ENCODE results near the gene BHLHE40.
"Not testable (repeated sequence)": the region's sequence is repeated elsewhere in the genome, so short reads cannot be mapped to it uniquely, and the experiment has no call there.

The BHLHE40 gene

DNA sequence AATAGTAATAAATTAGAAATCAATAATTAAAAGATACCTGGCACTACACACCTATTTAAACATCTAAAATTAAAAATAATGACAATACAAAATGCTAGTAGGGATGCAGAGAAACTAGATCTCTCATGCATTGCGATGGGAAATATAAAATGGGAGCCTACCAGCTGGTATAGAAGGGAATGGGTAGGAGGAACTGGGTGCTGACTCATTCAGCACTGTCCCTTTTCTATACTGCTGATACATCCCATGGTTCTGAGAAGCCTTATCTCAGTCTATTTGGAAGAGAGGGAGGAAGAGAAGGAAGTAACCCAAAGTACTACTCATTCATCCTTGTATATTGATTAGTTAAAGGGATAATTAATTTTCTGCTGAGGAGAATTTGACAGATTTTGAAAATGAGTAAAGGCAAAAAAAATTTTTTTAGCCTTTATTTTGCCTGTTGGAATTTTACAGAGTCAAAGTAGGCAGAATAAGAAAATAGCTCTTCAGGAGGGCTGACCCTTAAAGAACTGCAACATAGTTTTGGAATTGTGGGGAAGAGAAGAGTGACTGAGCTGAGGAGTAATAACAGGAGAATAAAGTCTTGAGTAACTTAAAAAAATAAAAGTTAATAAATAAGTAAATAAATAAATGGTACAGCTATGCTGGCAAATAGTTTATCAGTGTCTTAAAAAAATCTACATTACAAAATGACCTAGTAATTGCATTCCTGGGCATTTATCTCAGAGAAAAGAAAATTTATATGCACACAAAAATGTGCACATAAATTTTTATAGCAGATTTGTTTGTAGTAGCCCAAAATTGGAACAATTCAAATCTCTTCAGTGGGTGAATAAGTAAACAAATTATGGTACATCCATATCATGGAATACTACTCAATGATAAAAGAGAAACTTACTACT, 15.3 kb upstream of the BHLHE40 start:
- DNase-seq, result no peak

DNA sequence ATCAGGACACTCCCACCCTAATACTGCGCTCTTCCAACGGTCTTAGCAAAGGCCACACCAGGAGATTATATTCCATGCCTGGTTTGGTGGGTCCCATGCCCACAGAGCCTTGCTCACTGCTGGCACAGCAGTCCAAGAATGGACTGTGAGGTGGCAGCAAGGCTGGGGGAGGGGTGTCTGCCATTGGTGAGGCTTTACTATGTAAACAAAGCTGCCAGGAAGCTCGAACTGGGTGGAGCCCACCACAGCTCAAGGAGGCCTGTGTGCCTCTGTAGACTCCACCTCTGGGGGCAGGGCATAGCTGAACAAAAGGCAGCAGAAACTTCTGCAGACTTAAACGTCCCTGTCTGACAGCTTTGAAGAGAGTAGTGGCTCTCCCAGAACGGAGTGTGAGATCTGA, 13.2 kb upstream of the BHLHE40 start:
- not testable (repeated sequence) for DNase-seq

DNA sequence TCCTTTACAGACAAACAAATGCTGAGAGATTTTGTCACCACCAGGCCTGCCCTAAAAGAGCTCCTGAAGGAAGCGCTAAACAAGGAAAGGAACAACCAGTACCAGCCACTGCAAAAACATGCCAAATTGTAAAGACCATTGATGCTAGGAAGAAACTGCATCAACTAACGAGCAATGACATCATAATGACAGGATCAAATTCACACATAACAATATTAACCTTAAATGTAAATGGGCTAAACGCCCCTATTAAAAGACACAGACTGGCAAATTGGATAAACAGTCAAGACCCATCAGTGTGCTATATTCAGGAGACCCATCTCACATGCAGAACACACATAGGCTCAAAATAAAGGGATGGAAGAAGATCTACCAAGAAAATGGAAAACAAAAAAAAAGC, 11.6 kb upstream of the BHLHE40 start:
- DNase-seq, result not testable (repeated sequence)

DNA sequence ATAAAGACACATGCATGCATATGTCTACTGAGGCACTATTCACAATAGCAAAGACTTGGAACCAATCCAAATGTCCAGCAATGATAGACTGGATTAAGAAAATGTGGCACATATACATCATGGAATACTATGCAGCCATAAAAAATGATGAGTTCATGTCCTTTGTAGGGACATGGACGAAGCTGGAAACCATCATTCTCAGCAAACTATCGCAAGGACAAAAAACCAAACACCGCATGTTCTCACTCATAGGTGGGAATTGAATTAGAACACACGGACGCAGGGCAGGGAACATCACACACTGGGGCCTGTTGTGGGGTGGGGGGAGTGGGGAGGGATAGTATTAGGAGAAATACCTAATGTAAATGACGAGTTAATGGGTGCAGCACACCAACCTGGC, 7.8 kb upstream of the BHLHE40 start:
- DNase-seq, result not testable (repeated sequence)

DNA sequence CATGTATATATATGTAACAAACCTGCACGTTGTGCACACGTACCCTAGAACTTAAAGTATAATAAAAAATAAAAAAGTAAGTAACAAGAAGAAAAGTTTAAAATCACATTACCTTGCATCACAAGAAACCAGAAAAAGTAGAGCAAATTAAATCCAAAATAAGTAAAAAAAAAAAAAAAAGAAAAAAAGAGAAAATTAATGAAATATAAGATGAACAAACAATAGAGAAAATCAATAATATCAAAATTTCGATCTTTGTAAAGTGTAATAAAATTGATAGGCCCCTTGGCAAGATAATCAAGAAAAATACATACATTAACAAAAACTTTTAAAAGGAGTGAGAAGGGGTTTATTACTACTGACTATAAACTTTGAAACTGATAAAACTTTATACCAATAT, 7.4 kb upstream of the BHLHE40 start:
- DNase-seq, result no peak

DNA sequence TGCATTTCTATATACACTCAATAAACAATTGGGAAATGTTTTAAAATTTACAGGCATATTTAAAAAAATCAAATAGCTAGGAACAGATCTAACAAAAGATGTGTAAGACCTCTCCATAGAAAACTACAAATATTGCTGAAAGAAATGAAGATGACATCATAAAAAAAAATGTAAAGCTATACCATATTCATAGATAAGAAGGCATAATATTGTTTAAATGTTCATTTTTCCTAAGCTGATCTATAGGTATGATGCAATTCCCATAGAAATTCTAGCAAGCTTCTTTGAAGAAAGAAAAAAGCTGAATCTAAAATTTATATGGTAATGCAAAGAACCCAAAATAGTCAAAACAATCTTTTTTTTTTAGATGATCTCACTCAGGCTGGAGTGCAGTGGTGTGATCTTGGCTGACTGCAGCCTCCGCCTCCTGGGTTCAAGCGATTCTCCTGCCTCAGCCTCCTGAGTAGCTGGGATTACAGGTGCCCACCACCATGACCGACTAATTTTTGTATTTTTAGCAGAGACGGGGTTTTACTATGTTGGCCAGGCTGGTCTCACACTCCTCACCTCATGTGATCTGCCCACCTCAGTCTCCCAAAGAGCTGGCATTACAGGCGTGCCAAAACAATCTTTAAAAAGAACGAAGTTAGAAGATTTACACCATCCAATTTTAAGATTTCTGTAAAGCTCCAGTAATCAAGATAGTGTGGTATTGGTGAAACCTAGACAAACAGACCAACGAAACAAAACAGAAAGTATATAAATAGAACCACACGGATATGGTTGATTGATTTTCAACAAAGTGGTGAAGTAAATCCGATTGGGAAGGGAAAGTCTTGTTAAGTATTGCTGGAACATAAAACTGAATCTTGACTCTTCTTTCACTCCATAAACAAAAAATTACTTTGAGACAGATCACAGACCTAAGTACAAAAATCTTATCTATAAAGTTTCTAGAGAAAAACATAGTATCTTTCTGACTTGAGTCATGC, 6.3 kb upstream of the BHLHE40 start:
- DNase-seq, result no peak

DNA sequence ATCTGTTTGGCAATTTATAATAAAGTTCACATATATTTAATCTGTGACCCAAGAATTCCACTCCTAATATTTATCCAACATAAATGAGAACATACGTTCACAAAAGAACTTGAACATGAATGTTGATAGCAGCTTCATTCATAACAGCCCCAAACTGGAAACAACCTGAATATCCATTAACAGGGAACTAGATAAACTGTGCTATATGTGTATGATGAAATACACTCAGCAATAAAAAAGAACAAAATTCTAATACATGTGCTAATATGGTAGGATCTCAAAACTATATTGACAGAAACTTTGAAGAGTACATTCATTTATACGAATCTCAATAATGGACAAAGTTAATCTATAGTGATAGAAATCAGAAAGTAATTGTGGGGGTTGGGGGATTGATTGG, 5.1 kb upstream of the BHLHE40 start:
- no peak for DNase-seq

DNA sequence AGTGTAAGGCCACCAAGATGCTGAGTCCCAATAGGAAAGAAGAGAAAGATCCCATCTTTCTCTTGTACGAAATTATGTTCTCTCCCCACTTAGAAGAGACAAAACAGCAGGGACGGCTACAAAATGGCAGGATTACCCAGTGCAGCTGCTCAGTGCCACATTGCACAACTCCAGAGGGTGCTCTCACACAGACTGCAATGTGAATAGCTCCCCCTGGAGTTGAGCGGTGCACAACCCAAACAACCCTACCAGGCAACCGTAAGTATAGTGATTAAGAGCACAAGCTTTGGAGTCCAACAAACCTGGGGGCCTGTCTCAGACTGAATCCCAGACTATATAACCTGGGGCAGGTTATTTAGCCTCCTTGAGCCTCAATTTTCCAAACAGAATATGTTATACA, 3.1 kb upstream of the BHLHE40 start:
- DNase-seq, result peak in 1 of 2 experiments; percentile 37

DNA sequence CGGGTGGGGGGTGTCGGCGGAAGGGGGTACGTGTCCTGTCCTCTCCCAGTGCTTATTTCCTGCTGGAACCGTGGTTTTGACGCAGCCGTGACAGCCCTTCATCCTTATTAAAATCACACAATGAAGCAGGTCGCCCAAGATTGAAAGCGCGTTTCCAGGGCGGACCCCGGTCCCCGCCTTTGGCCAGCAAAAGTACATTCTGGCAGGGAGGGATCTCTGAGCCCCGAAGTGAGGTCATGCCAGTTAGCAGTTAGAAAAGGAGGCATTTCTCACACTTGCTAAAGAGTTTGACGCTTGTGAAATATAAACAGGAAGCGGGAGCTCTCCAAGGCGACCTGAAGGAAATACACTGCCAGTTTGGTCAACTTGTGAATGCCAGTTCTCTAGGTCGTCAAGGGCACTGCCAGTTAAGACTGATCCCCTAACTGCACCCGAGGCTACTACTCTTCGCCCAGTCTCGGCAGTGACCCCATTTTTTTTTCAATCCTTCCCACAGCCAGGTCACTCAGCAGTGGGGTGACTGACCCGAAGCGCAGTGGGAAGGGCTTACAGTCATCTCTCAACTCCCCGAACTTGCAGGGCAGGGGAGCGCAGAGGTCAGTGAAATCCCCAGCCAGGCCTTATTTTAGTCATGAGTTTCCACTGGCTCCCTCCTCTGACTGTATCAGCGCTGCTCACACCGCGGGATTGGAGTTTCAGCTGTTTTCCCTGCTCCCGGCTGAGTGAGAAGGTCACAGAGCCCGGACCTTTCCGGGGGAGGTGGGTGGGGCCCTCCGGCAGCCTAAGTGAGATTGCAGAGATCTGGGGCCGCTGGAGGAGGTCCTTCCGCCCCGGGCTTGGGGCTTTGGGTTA, 2.0 kb upstream of the BHLHE40 start:
- DNase-seq, result peak in 1 of 2 experiments; percentile 7

DNA sequence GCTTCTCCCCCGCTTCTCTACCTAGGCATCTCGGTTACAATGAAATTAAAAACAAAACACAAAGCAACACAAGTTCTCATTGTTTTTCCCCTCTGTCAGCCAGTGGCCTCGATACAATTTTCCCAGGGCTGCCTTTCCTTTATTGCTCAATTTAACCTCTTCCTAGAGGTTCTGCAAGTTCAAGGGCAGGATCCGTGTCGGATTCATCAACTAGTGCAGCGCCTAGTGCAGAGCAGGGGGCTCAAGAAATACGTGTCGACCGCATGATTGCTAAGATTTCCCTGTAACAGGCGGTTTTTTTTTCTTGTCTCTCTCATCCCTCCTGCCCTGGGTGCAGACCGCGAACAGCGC, 1.4 kb upstream of the BHLHE40 start:
- DNase-seq, result no peak

DNA sequence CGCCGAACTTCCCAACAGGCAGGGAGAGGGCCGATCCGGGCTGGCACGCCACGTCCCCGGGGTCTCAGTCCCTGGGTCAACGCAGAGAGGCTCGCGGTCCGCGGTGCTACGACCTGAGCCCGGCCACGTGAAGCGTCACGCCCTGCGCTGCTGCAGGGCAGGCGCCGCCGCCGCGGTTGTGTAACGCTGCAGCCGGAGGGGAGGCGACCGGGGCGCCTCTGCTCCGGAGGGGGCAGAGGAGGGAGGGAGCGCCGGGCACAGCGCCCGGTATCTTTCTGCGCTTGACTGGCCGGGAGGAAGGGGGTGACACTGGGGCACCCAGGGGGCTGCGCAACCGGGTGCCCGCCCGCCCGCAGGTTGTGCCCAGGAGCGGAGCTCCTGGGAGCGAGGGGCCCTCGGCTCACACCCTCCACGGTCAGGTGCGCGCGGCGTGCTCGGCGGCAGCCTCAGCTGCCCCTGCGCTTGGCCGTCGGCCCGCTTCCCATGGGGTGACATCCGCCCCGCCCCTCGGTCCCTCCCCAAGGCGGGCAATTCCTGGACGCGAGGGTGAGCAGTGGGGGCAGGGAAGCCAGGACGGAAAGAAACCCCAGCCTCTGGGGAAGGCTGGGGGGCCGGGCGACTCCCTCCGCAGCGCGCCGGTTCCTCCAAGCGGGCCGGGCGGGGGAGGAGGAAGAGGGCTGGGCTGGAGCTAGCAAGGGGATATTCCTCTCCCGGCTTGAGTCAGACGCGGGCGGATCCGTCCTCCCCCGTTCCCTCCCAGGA, 852 bp upstream of the BHLHE40 start:
- peak; percentile 65 to 79 for DNase-seq

DNA sequence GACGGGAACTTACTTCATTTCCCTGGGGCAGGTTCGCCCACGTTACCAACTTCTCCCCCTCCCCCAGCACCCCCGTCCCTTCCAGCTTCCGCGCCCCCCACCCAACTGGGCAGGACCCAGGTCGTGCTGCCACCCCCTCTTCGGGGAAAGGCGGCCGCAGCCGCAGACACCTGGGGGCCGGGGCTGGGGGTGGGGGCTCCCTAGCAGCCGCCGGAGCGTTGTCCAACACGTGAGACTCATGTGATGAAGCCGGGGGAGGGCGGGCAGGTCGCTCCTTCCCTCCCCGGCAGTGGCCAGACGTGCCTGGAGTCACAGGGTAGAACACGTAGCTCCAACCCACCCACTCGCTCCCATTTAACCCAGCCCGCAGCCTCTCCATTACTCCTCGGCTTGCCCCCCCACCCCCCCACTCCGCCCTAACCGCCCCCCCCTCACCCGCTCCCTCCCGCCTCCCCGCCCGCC, 240 bp upstream of the BHLHE40 start:
- peak; percentile 46 to 75 for DNase-seq

DNA sequence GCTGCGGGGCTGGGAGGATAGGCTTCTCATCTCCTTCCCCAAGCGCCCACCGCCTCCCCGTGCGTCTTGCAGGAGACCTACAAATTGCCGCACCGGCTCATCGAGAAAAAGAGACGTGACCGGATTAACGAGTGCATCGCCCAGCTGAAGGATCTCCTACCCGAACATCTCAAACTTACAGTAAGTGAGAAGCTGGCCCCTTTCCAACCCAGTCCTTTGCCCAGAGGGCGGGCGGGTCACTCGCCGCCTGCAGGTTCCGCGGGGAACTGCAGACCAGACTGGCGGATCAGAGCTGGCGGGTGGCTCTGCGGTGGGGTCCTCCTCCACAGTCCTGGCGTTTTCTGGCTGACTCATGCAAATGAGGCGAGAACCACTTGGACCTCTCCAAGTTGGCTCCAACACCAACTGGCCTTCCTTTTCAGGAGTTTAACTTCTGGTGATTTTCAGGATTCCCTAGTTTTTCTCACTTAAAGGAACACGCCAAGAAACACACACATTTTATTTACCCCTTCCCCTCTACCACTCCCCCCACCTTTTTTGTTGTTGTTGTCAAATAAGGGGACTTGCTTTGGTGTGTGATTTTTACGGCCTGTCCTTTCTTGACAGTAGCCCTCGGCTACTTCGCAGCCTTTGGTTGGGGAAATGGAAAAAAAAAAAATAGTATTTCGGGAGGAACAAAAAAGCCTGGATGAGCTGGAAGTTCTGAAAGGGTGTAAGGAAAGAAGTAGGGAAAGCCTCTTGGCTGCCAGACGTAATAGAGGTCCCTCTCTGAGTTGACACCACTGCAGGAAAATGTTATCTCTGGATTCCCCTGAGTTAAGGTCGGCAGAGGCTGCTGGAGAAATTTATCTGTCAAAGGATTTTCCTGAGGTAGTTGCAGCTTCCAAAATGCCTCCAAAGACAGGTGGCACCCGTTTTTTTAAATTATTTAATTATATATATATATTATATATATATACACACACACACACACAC, 1.3 kb downstream of the BHLHE40 start:
- DNase-seq, result peak; percentile 13 to 32

DNA sequence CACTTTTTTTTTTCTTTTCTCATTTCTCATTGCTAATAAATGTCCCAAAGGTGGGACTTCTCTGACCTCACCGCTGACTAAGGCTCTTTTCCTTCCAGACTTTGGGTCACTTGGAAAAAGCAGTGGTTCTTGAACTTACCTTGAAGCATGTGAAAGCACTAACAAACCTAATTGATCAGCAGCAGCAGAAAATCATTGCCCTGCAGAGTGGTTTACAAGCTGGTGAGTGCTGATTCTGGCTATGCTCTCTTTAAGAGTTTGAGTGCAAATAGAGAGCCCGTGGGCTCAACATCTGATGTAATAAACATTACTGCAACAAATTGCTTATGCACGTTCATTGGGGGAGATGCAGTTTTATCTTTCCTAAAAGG, 2.0 kb downstream of the BHLHE40 start:
- DNase-seq, result no peak

DNA sequence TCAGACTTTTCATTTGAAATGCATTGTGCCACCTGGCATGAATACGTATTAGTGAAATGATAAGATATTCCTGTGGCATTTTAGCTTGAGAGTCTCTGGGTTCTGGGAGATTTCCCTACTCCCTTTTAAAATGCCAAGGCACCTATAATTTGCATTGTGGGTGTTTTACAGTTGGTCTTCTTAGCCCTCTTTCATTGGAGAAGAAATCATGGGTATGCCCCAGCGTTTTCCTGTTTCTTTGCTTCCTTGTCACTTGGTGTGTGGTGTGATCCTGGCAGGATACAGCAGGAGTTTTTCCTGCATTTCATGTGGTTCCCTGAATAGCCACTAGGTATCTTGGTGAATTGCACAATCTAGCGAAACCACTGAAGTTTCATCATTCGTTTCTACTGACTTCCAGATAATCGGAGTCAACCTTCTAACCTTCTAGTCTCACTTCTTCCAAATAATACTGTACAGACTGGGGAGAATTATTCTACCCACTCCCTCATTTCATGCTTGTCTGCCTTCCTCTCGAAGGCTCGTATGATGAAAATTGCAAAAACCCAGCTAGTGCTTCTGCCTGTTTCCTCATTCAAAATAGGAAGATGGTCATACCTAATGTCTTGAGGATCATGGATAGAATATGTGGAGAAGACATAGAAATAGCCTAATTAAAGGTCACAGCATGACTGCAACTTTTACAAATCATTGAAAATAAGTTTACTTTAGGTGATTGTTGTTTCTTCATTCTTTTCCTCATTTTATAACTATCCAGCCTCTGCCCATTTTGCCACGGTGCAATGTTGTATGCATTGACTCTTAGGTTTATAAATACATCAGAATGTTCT, 2.6 kb downstream of the BHLHE40 start:
- DNase-seq, result no peak

DNA sequence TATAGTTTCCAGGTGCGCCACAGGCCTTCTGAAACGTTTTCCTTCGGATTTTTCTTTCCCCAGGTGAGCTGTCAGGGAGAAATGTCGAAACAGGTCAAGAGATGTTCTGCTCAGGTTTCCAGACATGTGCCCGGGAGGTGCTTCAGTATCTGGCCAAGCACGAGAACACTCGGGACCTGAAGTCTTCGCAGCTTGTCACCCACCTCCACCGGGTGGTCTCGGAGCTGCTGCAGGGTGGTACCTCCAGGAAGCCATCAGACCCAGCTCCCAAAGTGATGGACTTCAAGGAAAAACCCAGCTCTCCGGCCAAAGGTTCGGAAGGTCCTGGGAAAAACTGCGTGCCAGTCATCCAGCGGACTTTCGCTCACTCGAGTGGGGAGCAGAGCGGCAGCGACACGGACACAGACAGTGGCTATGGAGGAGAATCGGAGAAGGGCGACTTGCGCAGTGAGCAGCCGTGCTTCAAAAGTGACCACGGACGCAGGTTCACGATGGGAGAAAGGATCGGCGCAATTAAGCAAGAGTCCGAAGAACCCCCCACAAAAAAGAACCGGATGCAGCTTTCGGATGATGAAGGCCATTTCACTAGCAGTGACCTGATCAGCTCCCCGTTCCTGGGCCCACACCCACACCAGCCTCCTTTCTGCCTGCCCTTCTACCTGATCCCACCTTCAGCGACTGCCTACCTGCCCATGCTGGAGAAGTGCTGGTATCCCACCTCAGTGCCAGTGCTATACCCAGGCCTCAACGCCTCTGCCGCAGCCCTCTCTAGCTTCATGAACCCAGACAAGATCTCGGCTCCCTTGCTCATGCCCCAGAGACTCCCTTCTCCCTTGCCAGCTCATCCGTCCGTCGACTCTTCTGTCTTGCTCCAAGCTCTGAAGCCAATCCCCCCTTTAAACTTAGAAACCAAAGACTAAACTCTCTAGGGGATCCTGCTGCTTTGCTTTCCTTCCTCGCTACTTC, 3.8 kb downstream of the BHLHE40 start:
- DNase-seq, result no peak

DNA sequence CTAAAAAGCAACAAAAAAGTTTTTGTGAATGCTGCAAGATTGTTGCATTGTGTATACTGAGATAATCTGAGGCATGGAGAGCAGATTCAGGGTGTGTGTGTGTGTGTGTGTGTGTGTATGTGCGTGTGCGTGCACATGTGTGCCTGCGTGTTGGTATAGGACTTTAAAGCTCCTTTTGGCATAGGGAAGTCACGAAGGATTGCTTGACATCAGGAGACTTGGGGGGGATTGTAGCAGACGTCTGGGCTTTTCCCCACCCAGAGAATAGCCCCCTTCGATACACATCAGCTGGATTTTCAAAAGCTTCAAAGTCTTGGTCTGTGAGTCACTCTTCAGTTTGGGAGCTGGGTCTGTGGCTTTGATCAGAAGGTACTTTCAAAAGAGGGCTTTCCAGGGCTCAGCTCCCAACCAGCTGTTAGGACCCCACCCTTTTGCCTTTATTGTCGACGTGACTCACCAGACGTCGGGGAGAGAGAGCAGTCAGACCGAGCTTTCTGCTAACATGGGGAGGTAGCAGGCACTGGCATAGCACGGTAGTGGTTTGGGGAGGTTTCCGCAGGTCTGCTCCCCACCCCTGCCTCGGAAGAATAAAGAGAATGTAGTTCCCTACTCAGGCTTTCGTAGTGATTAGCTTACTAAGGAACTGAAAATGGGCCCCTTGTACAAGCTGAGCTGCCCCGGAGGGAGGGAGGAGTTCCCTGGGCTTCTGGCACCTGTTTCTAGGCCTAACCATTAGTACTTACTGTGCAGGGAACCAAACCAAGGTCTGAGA, 4.7 kb downstream of the BHLHE40 start:
- DNase-seq, result no peak

DNA sequence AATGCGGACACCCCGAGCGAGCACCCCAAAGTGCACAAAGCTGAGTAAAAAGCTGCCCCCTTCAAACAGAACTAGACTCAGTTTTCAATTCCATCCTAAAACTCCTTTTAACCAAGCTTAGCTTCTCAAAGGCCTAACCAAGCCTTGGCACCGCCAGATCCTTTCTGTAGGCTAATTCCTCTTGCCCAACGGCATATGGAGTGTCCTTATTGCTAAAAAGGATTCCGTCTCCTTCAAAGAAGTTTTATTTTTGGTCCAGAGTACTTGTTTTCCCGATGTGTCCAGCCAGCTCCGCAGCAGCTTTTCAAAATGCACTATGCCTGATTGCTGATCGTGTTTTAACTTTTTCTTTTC, 5.3 kb downstream of the BHLHE40 start:
- DNase-seq, result no peak
